GM19238 (cell line): ENCODE data around the gene TNPO3.
A peak's percentile ranks its signal among the peaks of the same experiment; 100 is the strongest.
"Not testable (repeated sequence)": the region's sequence is repeated elsewhere in the genome, so short reads cannot be mapped to it uniquely, and the experiment has no call there.

ENCODE experiments used
- DNase-seq: peaks from one replicate; pipeline ENCODE4 v3.0.0; 2011; ENCODE audit warnings: low spot score; ENCODE audit not compliant: insufficient read length

Gene TNPO3

DNA sequence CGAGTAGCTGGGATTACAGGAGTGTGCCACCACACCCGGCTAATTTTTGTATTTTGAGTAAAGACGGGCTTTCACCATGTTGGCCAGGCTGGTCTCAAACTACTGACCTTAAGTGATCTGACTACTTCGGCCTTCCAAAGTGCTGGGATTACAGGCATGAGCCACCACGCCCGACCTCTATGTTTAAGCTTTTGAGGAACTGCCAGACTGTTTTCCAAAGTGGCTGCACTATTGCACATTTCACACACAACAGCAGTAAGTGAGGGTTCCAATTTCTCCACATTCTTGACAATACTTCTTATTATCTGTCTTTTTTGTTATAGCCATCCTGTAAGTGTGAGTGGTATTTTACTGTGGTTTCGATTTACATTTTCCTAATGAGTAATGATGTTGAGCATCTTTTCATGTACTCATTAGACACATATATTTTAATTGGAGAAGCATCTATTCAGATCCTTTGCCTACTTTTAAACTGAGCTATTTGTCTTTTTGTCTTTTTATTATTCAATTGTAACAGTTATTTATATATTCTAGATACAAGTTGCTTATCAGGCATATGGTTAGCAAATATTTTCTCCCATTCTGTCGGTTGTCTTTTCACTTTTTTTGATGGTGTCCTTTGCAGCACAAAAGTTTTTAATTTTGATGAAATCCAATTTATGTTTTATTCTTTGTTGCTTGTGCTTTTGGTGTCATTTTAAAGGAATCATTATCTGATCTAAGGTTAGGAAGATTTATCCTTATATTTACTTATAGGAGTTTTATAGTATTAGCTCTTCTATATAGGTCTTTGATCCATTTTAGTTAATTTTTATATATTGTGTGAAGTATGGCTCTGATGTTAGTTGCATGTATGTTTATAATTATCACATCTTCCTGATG lies 130.0 kb downstream of the TNPO3 start:
- DNase-seq = no peak

DNA sequence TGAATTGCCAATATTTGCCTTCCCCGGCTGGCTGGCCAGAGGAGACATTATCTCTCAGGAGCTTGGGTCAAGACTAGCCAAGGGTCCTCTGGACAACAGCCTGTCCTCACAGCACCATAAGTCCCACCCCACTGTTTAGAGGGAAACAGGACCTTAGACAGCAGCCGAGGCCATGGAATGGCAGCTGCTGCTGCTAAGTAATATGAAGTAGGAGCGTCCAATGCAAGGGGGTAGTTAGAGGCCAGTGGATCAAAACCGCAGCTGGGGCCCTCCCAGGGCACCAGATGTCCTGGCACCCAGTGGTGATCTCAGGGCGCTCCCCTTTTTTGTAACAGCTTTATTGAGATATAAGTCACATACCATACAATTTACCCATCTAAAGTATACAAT lies 131.5 kb downstream of the TNPO3 start:
- no peak for DNase-seq

DNA sequence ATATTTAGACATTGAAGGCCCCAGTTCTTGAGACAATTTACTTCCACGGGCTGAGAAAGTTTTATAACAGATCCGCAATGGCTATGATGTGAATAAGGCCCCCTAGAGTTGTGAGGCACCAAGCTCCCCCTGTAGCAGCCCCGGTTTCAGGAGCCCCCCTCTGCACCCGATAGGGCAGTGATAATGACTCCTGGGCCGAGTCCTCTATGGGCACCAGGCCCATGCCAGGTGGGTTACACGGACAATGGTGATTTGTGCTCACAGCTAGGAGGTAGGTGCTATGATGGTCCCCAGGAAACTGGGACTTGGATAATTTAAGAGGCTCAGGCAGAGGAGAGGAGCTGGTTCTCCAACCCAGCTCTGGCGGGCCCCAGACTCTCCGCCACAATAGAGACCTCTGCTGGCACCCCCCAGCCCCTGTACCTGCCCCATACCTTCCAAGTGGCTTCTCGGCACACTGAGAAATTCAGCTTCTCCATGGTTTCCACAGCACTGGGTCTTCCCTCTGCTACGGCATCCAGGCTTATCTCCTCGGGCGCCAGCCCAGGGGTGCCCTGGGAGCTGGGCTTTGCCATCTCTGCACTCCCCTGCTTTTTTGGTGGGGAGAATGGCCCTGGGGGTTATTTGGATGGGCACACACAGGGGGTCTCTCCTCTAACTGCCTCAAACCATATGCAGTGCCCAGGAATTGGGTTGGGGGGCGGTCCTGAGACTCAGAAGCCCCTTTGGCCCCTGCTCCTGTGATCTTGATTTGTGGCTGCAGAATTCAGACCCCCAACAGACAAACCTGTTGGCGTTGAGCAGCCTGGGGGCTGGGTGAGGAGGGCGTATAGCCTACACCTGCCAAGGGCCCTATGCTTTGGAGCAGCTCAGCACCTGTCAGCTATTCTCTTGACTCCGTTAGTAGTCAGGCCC lies 132.2 kb downstream of the TNPO3 start:
- DNase-seq = no peak

GRCh38 chr7:128921866-128922440 lies 133.0 kb downstream of the TNPO3 start:
- DNase-seq = no peak

DNA sequence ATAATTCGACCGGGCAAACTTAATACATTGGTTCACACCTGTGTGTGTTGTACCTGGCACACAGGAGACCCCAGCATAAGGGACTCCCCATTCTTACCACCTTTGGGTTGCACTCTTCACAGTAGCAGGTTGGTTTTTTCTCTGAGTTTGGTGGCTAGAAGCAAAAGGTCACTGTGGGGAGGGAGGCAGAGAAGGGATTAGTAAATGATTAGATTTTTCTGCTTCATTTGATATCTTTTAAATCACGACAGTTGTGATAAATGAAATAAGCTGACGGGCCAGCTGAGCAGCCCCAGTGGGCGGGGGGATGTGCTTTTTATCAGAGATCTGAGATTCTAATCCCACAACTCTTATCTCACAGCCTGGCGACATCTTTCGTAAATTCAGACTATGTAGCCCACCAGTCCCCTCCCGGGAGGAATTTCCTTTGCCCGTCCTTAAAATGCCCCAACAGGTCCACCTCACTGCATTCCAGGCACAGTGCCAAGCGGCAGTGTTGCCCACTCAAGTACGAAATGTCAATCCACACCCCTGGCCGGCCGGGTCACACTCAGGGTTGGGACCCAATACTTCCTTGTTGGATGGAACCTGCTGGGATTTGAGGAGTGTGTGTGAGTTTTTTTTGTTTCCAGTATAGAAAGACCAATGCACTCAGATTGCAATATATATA lies 133.9 kb downstream of the TNPO3 start:
- DNase-seq = no peak

GRCh38 chr7:128919881-128920799 lies 134.8 kb downstream of the TNPO3 start:
- no peak for DNase-seq

- no peak for DNase-seq
Observed at GRCh38 chr7:128919241-128919640, 135.7 kb downstream of the TNPO3 start.

GRCh38 chr7:128918016-128918665 lies 136.8 kb downstream of the TNPO3 start:
- DNase-seq = no peak

DNA sequence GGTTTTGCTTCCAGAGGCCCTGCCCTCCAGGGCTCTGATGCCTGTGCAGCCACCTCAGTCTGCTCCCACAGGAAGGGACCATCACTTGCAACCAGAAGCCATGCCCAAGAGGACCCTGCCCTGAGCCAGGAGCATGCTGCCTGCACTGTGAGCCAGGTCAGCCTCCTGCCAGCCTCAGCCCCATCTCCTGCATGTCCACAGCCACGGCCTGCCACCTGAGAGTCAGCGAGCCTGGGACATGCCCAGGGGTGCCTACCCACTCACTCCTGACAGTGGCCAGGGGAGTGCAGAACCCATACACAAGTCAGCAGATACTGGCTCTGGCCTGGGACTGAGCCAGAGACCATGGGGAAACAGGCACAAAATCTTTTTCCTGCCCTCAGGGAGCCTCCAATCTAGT lies 137.8 kb downstream of the TNPO3 start:
- no peak for DNase-seq

GRCh38 chr7:128916643-128916915 lies 138.3 kb downstream of the TNPO3 start:
- no peak for DNase-seq

DNA sequence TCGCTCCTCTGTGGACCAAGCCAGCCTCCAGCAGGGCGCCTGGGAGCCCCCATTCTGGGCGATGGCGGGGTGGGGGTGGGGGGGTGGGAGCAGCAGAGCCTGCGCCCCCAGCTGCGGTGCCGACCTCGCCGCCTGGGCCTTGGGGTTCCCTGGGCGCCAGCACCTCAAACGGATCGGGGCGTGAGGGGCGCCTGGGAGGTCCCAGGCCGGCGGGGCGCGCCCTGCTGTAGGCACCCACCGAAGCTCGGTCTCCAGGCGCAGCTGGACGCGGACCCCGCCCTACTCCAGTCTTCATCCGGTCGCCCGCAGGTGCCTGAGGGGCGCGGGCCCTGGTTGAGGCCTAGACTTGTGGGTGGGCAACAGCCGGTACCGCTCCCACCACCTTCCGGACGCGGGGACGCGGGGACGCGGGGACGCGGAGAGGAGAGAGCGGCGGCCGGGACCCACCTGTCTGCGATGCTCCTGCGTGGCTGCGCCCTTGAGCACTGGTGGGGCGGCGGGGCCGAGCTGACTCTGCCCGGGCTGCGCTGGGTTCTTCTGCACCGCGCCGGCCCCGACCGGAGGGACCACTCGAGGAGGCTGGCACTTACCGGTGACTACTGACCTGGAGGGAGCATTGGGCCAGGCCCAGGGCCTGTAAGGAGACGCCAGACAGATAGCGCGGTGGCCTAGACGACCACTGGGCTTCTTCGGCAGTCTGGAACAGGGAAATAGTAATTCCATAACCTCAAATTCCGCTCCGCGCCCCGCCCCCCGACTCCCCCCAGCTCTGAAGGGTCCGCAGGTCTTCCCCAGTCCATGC lies 138.9 kb downstream of the TNPO3 start:
- DNase-seq = no peak

DNA sequence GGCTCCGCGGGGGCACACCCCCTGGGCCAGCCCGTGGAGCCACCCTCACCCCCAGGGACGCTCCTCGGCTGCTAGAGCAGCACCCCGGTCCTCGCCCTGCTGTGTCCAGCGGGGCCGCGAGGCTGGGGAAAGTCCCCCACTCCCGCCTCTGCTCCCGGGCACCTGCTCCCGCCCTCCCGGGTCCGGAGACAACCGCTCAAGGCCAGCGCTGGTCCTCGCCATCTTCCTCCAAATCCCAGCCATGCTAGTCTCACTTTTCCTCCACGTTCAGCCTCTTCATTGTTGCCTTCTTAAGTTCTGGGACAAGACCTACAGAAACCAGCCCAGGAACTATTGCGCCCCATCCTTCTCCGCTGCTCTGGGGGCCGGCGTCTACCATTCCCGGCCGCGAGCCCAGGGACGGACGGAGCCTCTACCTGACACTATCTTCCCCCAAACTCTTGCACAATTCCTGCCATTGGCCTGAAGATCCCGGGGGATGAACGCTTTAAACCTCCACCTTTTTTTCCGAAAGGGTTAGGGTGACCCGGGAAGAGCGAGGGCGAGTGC lies 139.6 kb downstream of the TNPO3 start:
- DNase-seq = no peak

DNA sequence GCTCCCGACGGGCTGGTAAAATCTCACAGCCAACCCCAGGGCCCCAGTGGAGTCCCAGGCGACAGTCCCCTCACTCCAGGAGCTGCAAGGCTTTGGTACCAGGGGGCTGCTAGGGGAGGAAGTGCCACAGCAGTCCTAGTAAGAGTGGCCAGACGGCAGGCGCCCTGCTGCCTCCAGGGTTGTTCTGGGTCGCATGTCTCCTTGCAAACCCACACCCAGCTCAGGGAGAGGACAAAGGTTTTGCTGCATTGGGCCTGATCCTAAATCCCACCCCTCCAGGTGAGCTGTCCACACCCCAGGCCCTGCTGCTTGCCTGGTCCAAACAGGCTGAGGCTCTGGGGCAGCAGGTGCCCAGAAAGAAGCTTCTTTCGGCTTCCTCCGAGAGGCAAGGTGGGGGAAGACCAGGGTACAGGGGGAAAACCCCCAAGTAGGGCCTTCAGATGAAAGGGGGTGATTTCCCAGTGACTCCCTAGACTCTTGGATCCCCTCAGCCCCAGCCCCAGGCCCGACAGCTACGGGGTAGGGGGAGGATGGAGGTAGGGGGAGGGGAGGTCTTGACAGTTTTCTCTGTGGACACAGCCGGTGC lies 140.3 kb downstream of the TNPO3 start:
- DNase-seq = peak; percentile 68

DNA sequence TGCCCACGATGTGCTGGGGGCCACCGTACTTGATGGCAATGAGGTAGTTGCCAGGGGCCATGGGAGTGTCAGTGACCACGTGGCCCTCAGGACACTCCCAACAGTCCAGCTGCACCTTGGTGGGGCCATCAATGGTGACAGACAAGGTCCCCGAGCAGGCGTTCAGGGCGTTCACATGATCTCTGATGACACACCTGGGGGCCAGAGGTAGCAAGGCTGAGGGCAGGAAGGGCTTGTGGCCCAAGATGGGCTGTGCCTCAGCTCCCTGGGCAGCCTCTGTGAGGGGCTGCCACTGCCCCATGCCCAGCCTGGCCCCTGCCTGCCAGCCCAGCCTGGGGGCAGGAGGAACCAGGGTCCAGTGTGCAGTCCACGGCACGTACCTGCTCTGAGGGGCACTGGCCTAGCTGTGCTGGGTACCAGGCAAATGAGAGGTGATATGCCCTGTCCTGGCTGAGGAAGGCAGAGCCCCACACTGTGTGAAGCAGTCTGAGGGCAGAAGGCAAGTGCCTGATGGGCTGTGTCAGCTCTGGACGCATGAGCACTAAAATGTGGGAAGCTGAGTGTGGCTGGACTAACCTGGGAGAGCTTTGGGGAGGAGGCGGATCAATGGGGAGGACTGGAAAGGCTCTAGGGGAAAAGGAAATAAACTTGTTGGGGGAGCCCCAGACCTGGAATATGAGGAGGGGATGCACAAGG lies 140.9 kb downstream of the TNPO3 start:
- DNase-seq = no peak

- DNase-seq = not testable (repeated sequence)
Observed at GRCh38 chr7:128912709-128913495, 142.0 kb downstream of the TNPO3 start.

DNA sequence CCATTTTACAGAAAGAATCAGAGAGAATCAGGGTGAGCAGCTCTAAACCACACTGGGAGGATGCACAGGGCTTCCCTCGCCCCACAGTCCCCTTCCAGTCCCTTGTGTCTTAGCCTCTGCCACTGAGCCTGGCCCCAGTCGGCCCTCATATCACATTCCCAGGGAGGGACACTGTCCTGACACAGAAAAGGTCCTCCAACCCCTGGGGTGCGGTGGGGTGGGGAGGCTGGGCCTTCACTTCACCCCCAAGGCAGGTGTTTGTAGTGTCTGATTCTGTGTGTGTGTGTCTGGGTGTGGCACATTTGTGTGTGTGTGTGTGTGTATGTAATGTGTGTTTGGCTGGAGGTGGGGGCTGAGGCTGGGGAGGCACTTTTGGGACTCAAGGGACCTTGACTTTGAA lies 142.6 kb downstream of the TNPO3 start:
- DNase-seq = no peak

- no peak for DNase-seq
Observed at GRCh38 chr7:128911423-128912031, 143.4 kb downstream of the TNPO3 start.
